NCI-H226 (cell line): ENCODE measurements around the gene THEMIS.
"Not testable (repeated sequence)": the region's sequence is repeated elsewhere in the genome, so short reads cannot be mapped to it uniquely, and the experiment has no call there.

Source experiments
- DNase-seq: peaks from one replicate; pipeline ENCODE4 v3.0.0-alpha.2; 2015

THEMIS gene

GRCh38 chr6:127706216-127706615 is 194.6 kb downstream of the THEMIS start:
- no peak for DNase-seq

DNA sequence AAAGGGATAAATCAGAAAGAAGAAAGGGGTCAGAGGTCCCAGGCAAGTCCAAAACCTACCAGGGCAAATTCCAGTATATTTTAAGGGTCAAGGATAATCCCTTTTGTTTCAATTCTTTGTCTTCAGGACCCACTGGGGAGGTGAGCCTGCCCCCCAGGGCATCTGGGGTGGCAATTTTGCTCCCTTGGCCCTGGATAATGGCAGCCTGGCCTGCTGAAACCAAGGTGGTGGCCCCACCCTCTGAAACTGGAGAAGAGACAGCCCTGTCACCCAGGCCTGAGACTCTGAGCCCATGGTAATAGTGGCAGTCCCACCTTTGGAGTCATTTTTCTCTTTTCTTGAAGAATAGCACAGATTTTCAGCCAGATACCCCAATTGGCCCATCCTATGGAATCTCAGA is 205.8 kb downstream of the THEMIS start:
- DNase-seq, result no peak

DNA sequence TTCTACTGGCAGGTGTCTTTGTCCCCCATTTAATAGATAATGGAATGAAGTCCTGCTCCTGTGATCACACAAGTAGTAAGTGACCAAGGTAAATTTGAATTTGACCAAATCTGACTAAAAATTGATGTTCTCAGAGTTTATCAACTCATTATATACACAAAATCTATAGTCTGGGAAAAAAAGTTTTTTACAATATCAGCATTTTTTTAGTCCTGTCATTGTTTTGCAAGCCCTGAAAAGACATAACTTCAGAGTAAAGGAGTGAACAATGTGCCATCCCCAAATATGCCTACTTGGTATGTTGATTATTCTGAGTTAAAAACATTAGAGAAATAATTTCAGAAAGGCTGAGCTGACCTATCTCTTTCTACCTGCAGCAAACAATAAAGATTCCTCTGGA is 209.7 kb downstream of the THEMIS start:
- no peak for DNase-seq

DNA sequence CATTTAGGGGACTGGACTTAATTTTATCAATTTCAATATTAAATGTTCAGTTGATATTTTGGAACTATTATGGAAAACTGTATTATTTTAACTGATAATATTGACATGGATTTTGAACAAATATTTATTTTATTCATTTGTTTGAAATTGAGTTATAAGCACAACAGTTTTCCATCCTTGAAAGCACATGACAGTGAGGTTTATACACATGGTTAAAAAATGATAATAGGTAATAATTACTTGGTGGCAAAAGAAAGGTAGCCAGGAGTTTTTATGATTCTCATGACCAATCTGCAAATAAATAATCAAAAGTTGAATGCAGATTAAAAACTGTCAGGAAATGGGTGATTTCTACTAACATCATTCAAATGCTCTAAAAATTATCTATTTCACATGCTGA is 210.3 kb downstream of the THEMIS start:
- no peak for DNase-seq

GRCh38 chr6:127690092-127690491 is 210.8 kb downstream of the THEMIS start:
- DNase-seq, result no peak

DNA sequence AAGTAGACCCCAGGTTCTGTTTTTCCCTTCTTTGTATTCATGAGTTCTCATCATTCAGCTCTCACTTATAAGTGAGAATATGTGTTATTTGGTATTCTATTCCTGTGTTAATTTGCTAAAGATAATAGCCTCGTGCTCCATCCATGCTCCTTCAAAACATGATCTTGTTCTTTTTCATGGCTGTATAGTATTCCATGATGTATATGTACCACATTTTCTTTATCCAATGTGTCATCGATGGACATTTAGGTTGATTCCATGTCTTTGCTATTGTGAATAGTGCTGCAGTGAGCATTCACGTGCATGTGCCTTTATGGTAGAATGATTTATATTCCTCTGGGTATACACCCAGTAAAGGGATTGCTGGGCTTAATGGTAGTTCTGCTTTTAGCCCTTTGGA is 213.4 kb downstream of the THEMIS start:
- DNase-seq, result not testable (repeated sequence)

DNA sequence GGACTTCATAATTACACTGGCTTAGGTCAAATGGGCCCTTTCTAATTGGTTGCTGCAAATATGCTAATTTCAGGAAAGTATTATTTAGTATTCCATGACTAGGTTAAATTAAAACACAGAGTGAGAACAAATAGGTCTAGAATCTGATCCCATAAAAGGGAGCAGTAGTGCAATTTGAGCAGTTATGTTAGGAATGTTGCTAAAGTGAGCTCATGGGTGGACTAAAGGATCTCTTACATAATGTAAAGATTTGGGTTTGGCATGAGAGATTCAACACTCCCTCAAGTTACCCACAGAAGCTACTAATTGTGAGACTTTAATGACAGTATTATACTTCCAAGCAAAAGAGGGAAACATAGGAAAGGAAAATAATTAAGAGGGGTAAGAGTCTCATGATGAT is 214.8 kb downstream of the THEMIS start:
- DNase-seq, result no peak

DNA sequence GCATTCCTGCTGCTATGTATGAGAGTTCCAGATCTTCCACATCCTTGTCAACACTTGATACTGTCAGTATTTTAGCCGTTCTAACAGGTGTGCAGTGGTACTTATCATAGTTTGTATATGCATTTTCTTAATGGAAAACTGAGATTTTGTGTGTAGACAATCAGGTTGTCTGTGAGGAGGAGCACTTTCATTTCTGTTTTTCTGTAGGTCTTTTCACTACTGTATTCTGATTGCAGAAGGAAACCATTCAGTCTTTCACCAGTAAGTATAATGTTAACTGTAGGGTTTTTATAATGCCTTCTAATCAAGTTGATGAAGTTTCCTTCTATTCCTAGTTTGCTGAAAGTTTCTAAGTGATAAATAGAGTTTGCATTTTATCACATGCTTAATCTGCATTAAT is 216.4 kb downstream of the THEMIS start:
- DNase-seq, result no peak
